ENCODE results near the gene NCF2.

DNA sequence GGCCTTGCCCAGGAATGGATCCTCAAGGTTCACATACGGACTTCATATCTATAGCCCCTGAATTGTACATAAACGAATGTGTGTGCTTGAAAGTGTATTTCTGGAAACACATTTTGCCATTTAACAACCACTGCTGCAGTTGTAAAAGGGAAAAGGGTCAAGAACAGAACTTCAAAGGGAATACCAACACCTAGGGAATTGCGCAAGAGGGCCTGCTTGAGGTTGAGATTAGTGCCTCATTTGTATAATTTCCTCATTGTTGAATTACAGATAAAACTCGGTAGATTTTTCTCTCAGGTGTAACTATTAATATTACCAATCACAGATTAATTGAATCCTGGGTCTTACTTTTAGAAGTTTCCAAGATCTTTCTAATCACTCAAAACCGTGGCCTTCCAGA, 6.1 kb downstream of the NCF2 start:
- TF ChIP-seq, protein P1, sequence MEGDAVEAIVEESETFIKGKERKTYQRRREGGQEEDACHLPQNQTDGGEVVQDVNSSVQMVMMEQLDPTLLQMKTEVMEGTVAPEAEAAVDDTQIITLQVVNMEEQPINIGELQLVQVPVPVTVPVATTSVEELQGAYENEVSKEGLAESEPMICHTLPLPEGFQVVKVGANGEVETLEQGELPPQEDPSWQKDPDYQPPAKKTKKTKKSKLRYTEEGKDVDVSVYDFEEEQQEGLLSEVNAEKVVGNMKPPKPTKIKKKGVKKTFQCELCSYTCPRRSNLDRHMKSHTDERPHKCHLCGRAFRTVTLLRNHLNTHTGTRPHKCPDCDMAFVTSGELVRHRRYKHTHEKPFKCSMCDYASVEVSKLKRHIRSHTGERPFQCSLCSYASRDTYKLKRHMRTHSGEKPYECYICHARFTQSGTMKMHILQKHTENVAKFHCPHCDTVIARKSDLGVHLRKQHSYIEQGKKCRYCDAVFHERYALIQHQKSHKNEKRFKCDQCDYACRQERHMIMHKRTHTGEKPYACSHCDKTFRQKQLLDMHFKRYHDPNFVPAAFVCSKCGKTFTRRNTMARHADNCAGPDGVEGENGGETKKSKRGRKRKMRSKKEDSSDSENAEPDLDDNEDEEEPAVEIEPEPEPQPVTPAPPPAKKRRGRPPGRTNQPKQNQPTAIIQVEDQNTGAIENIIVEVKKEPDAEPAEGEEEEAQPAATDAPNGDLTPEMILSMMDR (conservative IDR thresholded peaks at IDR 0.05; ENCODE audit: low read depth, low read length), result no peak
- TF ChIP-seq EZH2 (IDR thresholded peaks at IDR 0.05; ENCODE audit: low read length, unreplicated experiment) (no peak), EZH2phosphoT487 (IDR thresholded peaks at IDR 0.05; ENCODE audit: borderline replicate concordance, low read length) (no peak)

Data from PC-3 (cell line).